Measurements from ENCODE around the gene TACC2. TPM values are rescaled to one million over a fixed set of nuclear protein-coding genes. Genes with fewer than 3 reads are reported as not detected.

TACC2 gene
- total and polyA plus RNA-seq, 4 donors, result 21.6 to 107 (median 64.9) TPM

DNA sequence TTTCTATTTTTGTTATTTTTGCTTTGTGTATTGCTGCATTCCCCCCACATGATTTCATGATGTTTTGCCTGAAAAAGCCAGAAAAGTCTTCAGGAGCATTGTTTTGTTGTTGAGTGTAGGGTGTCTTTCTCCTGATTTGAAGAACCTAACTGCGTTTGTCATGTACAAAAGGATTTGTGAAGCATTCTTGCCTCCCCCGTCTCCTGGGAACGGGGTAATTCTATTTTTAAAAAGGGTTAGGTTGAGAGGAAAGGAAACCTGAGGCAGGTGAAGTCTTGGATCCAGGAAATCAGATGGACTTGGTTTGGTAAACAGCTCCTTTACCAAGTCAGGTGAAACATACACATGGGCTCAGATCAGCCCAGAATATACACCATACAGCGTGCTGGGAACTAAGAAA is 256.2 kb downstream of the TACC2 start:
- 60% methylated on average over 1 of the region's 4 CpGs for WGBS (ENCODE audit: insufficient coverage)
- H3K36me3 ChIP-seq (ENCODE audit: control insufficient read depth, insufficient read depth, low read length), result peaks cover 77% of the 10 kb centered on the region

DNA sequence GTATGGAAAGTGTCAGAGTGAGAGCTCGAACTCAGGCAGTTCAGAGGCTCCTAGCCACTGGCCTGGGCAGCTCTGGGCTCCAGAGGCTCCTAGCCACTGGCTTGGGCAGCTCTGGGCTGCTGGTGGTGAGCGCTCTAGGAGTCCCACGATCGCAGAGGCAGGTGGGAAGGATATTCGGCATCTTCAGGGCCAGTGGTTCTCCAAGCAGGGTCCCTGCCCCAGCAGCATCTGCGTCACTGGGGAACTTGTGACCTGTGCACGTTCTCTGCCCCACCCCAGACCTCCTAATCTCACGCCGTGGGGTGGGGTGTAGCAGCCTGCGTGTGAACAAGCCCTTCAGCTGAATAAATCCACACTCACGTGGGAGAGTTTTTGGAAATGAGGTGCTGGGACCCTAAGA is 256.9 kb downstream of the TACC2 start:
- Histone ChIP-seq H3K27me3 (ENCODE audit: control insufficient read depth, insufficient read depth, low read length) (no peaks in the 10 kb centered on the region), H3K27ac (ENCODE audit: low read depth, low read length) (no peak overlapping the region), H3K4me1 (ENCODE audit: control insufficient read depth, insufficient read depth, low read length) (peaks cover 7% of the 10 kb centered on the region), H3K9me3 (ENCODE audit: control insufficient read depth, insufficient read depth, low read length) (no peaks in the 10 kb centered on the region), H3K4me3 (ENCODE audit: low read depth, low read length) (no peak overlapping the region), H3K36me3 (ENCODE audit: control insufficient read depth, insufficient read depth, low read length) (peaks cover 79% of the 10 kb centered on the region)
- WGBS (ENCODE audit: insufficient coverage), result 93% methylated on average over 6 of the region's 11 CpGs
- no peak for DNase-seq (ENCODE audit: low read depth in 4 of 6, low spot score in 6 of 6)

More for the DNA sequence above, 256.2 kb downstream of the TACC2 start:
- Histone ChIP-seq H3K4me1 (ENCODE audit: control insufficient read depth, insufficient read depth, low read length) (peaks cover 7% of the 10 kb centered on the region), H3K27me3 (ENCODE audit: control insufficient read depth, insufficient read depth, low read length) (no peaks in the 10 kb centered on the region), H3K27ac (ENCODE audit: low read depth, low read length) (no peak overlapping the region), H3K4me3 (ENCODE audit: low read depth, low read length) (no peak overlapping the region), H3K9me3 (ENCODE audit: control insufficient read depth, insufficient read depth, low read length) (no peaks in the 10 kb centered on the region)
- no peak for DNase-seq (ENCODE audit: low read depth in 4 of 6, low spot score in 6 of 6)

DNA sequence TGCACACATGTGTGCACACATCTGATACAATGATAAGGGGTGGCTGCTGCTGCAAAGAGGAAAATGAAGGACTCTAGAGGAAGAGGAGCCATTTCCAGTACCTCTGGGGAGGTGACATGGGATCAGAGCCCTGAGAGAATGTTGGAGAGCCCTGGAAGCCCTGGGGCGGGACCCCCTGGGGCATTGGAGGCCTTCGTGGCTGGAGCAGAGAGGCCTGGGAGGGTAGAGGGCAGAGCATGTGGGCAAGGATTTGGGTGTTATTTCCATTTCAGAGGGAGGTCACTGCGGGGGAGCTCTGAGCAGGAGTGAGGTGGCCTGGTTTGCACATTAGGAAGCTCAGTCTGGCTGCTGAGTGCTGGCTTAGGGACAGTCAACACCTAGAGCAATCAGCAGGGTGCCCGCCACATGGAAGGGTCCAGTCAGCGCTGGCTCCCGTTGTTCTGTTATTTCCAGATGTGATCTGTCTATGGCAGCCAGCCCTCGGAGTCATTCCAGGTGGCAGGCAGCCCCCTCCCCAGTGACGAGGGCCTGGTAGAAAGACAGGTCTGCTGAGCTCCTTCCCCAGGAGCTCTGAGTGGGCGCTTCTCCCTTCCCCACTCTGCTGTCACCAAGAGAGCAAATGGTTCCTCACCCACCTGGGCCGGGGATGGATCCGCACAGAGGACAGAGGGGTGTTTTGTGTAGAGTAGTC is 258.0 kb downstream of the TACC2 start:
- Histone ChIP-seq H3K9me3 (ENCODE audit: control insufficient read depth, insufficient read depth, low read length) (no peaks in the 10 kb centered on the region), H3K4me1 (ENCODE audit: control insufficient read depth, insufficient read depth, low read length) (peaks cover 7% of the 10 kb centered on the region), H3K27ac (ENCODE audit: low read depth, low read length) (no peak overlapping the region), H3K4me3 (ENCODE audit: low read depth, low read length) (no peak overlapping the region), H3K36me3 (ENCODE audit: control insufficient read depth, insufficient read depth, low read length) (peaks cover 69% of the 10 kb centered on the region), H3K27me3 (ENCODE audit: control insufficient read depth, insufficient read depth, low read length) (no peaks in the 10 kb centered on the region)
- no peak for DNase-seq (ENCODE audit: low read depth in 4 of 6, low spot score in 6 of 6)
- WGBS (ENCODE audit: insufficient coverage), result 91% methylated on average over 8 of the region's 11 CpGs

DNA sequence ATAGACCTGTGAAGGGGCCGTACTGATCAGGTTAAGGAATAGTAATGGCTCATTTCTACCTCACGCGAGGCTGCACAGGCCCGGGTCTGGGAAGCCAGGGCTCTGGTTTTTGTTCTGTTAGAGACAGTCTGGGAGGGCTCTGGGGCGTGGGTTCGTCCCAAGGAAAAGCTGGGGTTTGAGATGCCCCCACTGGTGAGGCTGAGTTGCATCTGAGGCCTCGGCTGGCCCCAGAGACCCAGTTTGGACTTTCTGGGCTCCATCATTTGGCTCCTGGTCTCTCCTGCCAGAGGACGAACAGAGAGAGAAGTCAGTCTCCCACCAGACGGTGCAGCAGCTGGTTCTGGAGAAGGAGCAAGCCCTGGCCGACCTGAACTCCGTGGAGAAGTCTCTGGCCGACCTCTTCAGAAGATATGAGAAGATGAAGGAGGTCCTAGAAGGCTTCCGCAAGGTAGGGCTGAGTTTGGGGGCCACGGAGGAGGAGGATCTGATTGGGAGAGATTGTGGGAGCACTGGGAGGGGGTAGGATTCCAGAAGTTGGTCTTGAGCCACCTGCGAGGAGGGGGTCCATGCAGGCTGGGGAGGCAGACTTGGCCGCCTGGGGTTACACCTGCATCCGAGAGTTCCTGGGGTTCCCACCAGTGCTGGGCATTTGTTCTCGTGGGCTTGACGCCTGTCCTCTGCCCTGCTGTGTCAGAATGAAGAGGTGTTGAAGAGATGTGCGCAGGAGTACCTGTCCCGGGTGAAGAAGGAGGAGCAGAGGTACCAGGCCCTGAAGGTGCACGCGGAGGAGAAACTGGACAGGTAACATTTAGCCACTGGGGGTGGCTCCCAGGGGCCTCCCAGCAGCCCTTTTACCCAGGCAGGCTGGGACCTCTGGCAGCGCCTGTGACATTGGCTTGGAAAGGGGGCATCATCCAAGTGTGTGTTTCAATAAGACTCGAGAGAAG is 259.7 kb downstream of the TACC2 start:
- Histone ChIP-seq H3K36me3 (ENCODE audit: control insufficient read depth, insufficient read depth, low read length) (peaks cover 65% of the 10 kb centered on the region), H3K27ac (ENCODE audit: low read depth, low read length) (no peak overlapping the region), H3K9me3 (ENCODE audit: control insufficient read depth, insufficient read depth, low read length) (no peaks in the 10 kb centered on the region), H3K4me1 (ENCODE audit: control insufficient read depth, insufficient read depth, low read length) (peaks cover 7% of the 10 kb centered on the region), H3K4me3 (ENCODE audit: low read depth, low read length) (no peak overlapping the region), H3K27me3 (ENCODE audit: control insufficient read depth, insufficient read depth, low read length) (no peaks in the 10 kb centered on the region)
- DNase-seq (ENCODE audit: low read depth in 4 of 6, low spot score in 6 of 6), result no peak
- 98% methylated on average over 23 of the region's 25 CpGs for WGBS (ENCODE audit: insufficient coverage)

DNA sequence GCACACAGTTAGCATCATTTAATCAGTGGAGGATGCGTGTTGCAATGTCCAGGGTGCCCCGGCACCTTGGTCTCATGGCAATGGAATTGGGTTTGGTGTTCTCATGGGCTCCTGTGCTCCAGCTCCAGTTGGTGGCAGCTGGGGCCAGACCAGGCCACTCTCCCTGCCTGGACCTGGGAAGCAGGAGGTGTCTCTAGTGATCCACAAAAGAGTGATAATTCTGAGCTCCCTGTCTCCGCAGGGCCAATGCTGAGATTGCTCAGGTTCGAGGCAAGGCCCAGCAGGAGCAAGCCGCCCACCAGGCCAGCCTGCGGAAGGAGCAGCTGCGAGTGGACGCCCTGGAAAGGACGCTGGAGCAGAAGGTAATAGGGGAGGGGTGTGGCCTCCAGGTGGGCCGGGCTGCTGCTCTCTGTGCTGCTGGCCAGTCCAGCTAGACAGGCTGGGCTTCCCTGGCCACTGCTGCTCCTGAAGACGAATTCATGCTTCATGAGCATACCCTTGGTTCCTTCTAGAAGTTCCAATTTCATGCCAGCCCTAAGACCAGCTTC is 260.4 kb downstream of the TACC2 start:
- WGBS (ENCODE audit: insufficient coverage), result 89% methylated on average over 11 of the region's 11 CpGs
- no peak overlapping the region for H3K27ac ChIP-seq (ENCODE audit: low read depth, low read length)
- H3K4me1 ChIP-seq (ENCODE audit: control insufficient read depth, insufficient read depth, low read length), result peaks cover 2% of the 10 kb centered on the region
- no peak overlapping the region for H3K4me3 ChIP-seq (ENCODE audit: low read depth, low read length)
- DNase-seq (ENCODE audit: low read depth in 4 of 6, low spot score in 6 of 6), result no peak
- H3K27me3 ChIP-seq (ENCODE audit: control insufficient read depth, insufficient read depth, low read length), result no peaks in the 10 kb centered on the region
- no peaks in the 10 kb centered on the region for H3K9me3 ChIP-seq (ENCODE audit: control insufficient read depth, insufficient read depth, low read length)
- peaks cover 62% of the 10 kb centered on the region for H3K36me3 ChIP-seq (ENCODE audit: control insufficient read depth, insufficient read depth, low read length)

DNA sequence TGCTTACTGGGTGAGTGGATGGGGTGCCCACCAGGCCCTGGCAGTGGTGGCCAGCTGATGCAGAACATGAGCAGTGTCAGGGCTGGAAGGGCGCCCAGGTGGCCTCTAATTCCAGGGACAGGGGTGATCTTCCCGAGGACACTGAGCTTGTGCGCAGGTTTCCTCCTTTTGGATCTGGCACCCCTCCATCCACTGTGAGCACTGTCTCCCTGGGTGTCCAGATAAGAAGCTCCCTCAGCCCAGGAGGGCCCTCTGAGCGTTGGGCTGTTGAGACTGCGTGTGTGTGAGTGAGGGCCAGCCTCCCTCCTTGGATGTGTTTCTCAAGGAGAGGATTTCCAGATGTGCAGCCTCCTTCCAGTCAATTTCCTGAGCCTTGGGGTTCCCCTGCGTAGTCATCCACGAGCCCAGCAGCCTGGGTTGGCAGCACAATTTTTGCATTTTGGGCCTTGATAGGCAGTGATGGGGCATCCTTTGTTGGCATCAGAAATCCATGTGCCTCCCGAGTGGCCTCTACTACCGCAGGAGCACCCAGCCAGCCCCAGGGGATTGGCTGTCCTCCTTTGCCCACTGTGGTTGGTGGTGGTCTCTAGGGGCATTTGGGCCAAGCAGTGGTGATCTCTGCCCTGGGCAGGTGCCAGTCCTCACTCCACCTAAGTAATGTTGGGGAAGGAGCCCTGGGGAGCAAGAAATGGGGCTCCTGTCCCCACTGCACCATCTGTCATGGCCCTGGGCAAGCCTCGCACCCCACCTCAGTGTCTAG is 261.2 kb downstream of the TACC2 start:
- WGBS (ENCODE audit: insufficient coverage), result 94% methylated on average over 5 of the region's 10 CpGs
- H3K9me3 ChIP-seq (ENCODE audit: control insufficient read depth, insufficient read depth, low read length), result no peaks in the 10 kb centered on the region
- no peaks in the 10 kb centered on the region for H3K4me1 ChIP-seq (ENCODE audit: control insufficient read depth, insufficient read depth, low read length)
- H3K27me3 ChIP-seq (ENCODE audit: control insufficient read depth, insufficient read depth, low read length), result no peaks in the 10 kb centered on the region
- no peak overlapping the region for H3K4me3 ChIP-seq (ENCODE audit: low read depth, low read length)
- H3K27ac ChIP-seq (ENCODE audit: low read depth, low read length), result no peak overlapping the region
- DNase-seq (ENCODE audit: low read depth in 4 of 6, low spot score in 6 of 6), result no peak
- H3K36me3 ChIP-seq (ENCODE audit: control insufficient read depth, insufficient read depth, low read length), result peaks cover 65% of the 10 kb centered on the region

DNA sequence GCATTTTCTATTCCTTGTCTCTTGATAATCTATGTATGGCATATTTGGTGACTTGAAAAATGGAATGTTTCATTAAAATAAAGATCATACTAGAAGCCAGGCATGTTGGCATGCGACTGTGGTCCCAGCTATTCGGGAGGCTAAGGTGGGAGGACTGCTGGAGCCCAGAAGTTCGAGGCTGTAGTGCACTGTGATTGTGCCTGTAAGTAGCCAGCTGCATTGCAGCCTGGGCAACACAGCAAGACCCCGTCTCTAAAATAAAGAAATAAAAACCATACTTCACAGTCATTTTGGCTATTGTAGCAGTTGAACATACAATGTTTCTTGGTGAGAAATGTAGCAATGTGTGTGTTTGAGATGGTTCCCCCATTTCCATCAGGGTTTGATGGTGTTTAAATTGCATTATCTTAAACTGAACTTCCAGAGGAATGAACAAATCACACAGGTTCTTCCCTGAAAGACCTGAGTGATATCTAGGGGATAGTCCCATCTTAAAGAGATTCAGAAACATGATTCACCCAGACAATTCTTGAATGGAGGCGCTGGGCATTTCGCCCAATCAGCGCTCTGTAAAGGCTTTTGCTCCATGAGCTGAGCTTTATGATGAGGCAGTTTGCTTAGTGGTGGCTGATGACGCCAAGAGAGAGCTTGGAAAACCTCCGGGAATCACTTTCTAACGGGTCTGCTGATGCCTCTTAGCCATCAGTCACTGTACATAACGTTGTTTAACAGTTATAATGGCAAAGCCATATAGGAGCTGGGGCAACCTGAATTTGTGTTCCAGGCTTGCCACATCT is 262.7 kb downstream of the TACC2 start:
- 70% methylated on average over 9 of the region's 11 CpGs for WGBS (ENCODE audit: insufficient coverage)
- H3K4me3 ChIP-seq (ENCODE audit: low read depth, low read length), result no peak overlapping the region
- no peaks in the 10 kb centered on the region for H3K27me3 ChIP-seq (ENCODE audit: control insufficient read depth, insufficient read depth, low read length)
- DNase-seq (ENCODE audit: low read depth in 4 of 6, low spot score in 6 of 6), result peak in 1 of 6 donors; percentile 23
- H3K27ac ChIP-seq (ENCODE audit: low read depth, low read length), result no peak overlapping the region
- no peaks in the 10 kb centered on the region for H3K9me3 ChIP-seq (ENCODE audit: control insufficient read depth, insufficient read depth, low read length)
- no peaks in the 10 kb centered on the region for H3K4me1 ChIP-seq (ENCODE audit: control insufficient read depth, insufficient read depth, low read length)
- H3K36me3 ChIP-seq (ENCODE audit: control insufficient read depth, insufficient read depth, low read length), result peaks cover 65% of the 10 kb centered on the region

DNA sequence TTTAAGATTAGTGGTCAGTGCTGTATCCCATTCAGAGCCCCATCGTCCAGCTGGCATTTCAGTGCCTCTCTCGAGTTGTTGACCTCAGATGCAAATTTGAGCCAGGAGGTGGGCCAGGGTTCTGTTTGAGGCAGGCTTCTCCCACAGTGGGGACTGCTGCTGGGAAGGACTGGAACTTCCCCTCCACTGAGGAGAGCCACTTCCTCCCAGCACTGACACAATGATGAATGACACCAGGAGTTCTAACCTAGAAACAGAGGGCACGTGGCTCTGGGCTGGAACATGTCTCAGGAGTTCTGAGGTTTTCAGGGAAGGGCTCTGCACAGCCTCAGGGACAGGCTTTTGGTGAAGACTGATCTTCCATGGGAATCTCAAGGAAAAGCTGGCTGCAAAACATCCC is 263.8 kb downstream of the TACC2 start:
- 35% methylated on average over 3 of the region's 3 CpGs for WGBS (ENCODE audit: insufficient coverage)
- peaks cover 64% of the 10 kb centered on the region for H3K36me3 ChIP-seq (ENCODE audit: control insufficient read depth, insufficient read depth, low read length)
- no peaks in the 10 kb centered on the region for H3K4me1 ChIP-seq (ENCODE audit: control insufficient read depth, insufficient read depth, low read length)
- DNase-seq (ENCODE audit: low read depth in 4 of 6, low spot score in 6 of 6), result no peak
- H3K9me3 ChIP-seq (ENCODE audit: control insufficient read depth, insufficient read depth, low read length), result no peaks in the 10 kb centered on the region
- no peak overlapping the region for H3K4me3 ChIP-seq (ENCODE audit: low read depth, low read length)
- no peaks in the 10 kb centered on the region for H3K27me3 ChIP-seq (ENCODE audit: control insufficient read depth, insufficient read depth, low read length)
- no peak overlapping the region for H3K27ac ChIP-seq (ENCODE audit: low read depth, low read length)

DNA sequence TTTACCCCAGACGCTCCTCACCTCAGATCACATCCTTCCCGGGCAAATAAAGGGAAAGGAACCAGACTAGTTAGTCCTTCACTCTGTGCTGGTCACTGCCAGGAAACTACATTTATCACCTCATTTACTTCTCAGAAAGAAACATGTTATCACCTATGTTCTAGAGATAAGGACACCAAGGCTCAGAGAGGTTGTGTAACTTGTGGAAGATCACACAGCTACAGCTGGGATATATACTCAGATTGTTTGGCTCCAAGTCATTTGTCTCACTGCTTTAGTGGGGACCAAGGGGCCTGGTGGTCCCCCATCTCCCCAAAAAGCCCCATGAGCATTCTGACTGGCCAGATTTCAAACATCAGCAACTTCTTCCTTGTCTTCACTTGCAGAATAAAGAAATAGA is 264.6 kb downstream of the TACC2 start:
- H3K27me3 ChIP-seq (ENCODE audit: control insufficient read depth, insufficient read depth, low read length), result no peaks in the 10 kb centered on the region
- H3K27ac ChIP-seq (ENCODE audit: low read depth, low read length), result no peak overlapping the region
- no peaks in the 10 kb centered on the region for H3K4me1 ChIP-seq (ENCODE audit: control insufficient read depth, insufficient read depth, low read length)
- H3K4me3 ChIP-seq (ENCODE audit: low read depth, low read length), result no peak overlapping the region
- WGBS (ENCODE audit: insufficient coverage), result 93% methylated on average over 2 of the region's 2 CpGs
- H3K9me3 ChIP-seq (ENCODE audit: control insufficient read depth, insufficient read depth, low read length), result no peaks in the 10 kb centered on the region
- no peak for DNase-seq (ENCODE audit: low read depth in 4 of 6, low spot score in 6 of 6)
- peaks cover 65% of the 10 kb centered on the region for H3K36me3 ChIP-seq (ENCODE audit: control insufficient read depth, insufficient read depth, low read length)
